Measurements from ENCODE around the gene MCIDAS. TPM values are rescaled to one million over a fixed set of nuclear protein-coding genes. Genes with fewer than 3 reads are reported as not detected.

The MCIDAS gene
- total RNA-seq, 1 experiment from 2014 or later: 1.6 TPM

DNA sequence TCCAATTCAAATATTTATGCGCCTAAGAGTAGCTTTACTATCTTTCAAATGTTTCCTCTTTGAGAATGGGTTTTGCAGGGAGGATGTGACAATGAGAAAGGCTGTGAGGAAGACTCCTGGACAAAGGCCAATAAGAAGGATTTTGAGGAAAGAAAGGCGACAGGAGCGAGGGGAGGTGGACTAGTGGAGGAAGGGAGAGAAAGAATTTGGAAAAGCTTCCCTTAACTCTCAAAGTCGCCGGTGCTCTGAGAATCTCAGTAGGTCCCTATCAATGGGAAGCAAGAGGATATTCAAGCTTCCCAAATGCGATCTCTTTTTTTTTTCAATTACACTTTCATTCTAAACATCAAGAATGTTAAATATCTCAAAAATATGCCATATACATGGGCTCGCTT is 51.3 kb downstream of the MCIDAS start:
- H3K4me3 ChIP-seq (ENCODE audit: low read length): peak overlapping the region; percentile 73
- intact Hi-C loops (cut with micrococcal nuclease): no loop called here
- no peaks in the 10 kb centered on the region for H4K20me1 ChIP-seq (ENCODE audit: low read length)
- no peaks in the 10 kb centered on the region for H3K9me3 ChIP-seq (ENCODE audit: low read length)
- peaks cover 17% of the 10 kb centered on the region for H3K4me1 ChIP-seq (ENCODE audit: insufficient read depth, low read length)
- ATAC-seq (no peak), DNase-seq (no peak)
- H3K9ac ChIP-seq (ENCODE audit: low read length): no peak overlapping the region
- H3K79me2 ChIP-seq (ENCODE audit: low read length): no peaks in the 10 kb centered on the region
- H3F3A ChIP-seq (ENCODE audit: low read length, unreplicated experiment): no peaks in the 10 kb centered on the region
- peak overlapping the region; percentile 89 for H3K4me2 ChIP-seq (ENCODE audit: low read length)
- H3K27ac ChIP-seq (ENCODE audit: low read length): no peak overlapping the region
- H2AFZ ChIP-seq (ENCODE audit: low read length): peak overlapping the region; percentile 87
- ChIA-PET POLR2A (ENCODE audit: unreplicated experiment) (no interaction called here), CTCF (no interaction called here)
- no TSS peak for BruUV-seq (replicated peaks)
- H3K9me2 ChIP-seq (replicated peaks; ENCODE audit: low read length): no peaks in the 10 kb centered on the region
- no peaks in the 10 kb centered on the region for H3K36me3 ChIP-seq (ENCODE audit: low read depth, low read length)
- TF ChIP-seq EZH2phosphoT487 (IDR thresholded peaks at IDR 0.05; ENCODE audit: borderline replicate concordance, low read length) (no peak), EZH2 (IDR thresholded peaks at IDR 0.05; ENCODE audit: low read length, unreplicated experiment) (no peak)
- TF ChIP-seq, protein P1, sequence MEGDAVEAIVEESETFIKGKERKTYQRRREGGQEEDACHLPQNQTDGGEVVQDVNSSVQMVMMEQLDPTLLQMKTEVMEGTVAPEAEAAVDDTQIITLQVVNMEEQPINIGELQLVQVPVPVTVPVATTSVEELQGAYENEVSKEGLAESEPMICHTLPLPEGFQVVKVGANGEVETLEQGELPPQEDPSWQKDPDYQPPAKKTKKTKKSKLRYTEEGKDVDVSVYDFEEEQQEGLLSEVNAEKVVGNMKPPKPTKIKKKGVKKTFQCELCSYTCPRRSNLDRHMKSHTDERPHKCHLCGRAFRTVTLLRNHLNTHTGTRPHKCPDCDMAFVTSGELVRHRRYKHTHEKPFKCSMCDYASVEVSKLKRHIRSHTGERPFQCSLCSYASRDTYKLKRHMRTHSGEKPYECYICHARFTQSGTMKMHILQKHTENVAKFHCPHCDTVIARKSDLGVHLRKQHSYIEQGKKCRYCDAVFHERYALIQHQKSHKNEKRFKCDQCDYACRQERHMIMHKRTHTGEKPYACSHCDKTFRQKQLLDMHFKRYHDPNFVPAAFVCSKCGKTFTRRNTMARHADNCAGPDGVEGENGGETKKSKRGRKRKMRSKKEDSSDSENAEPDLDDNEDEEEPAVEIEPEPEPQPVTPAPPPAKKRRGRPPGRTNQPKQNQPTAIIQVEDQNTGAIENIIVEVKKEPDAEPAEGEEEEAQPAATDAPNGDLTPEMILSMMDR (conservative IDR thresholded peaks at IDR 0.05; ENCODE audit: low read depth, low read length): no peak
- H3K27me3 ChIP-seq (ENCODE audit: low read length): no peaks in the 10 kb centered on the region

DNA sequence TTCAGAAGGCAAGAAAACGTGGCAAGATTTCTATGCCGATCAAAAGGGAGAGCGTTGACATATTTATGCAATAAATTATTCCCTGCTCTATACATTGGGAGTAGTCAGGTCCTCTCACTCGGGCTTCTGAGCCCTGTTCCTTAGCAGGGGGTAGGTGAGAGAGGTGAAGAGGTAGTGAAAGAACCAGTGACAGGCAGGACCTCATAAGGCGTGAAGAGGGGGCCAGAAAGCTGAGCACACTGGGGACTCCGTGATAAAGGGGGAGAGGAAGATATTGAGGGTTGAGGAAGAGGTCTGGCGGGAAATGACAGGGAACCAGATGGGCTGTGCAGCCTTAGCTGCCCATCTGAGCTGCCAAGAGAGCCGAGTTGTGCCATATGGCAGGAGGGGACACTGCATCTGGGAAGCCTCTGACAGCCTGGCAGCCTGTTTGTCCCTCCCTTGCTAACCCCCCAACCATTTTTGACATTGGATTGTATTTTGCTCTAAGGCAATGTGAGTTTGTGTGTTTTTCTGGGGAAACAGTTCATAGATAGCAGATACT is 53.4 kb downstream of the MCIDAS start:
- H3K27me3 ChIP-seq (ENCODE audit: low read length): no peaks in the 10 kb centered on the region
- TF ChIP-seq, protein P1 (conservative IDR thresholded peaks at IDR 0.05; ENCODE audit: low read depth, low read length): no peak
- TF ChIP-seq EZH2phosphoT487 (IDR thresholded peaks at IDR 0.05; ENCODE audit: borderline replicate concordance, low read length): no peak
- peak overlapping the region; percentile 29; the same call in 1 of the 2 replicates for H3K9ac ChIP-seq (ENCODE audit: low read length)
- no peak overlapping the region for H3K27ac ChIP-seq (ENCODE audit: low read length)
- ATAC-seq (peak; percentile 2), DNase-seq (no peak)
- peak overlapping the region; percentile 69 for H3K4me3 ChIP-seq (ENCODE audit: low read length)
- no TSS peak for BruUV-seq (replicated peaks)
- POLR2A ChIA-PET (ENCODE audit: unreplicated experiment): no interaction called here
- H3K4me2 ChIP-seq (ENCODE audit: low read length): peak overlapping the region; percentile 94
- H2AFZ ChIP-seq (ENCODE audit: low read length): peak overlapping the region; percentile 86
- H3K9me3 ChIP-seq (ENCODE audit: low read length): no peaks in the 10 kb centered on the region
- CTCF ChIA-PET: interaction anchor here (0.7 kb wide), 1 partner anchor 61 kb away, joined by 4 read pairs; no protein-coding TSS in a partner anchor
- H3F3A ChIP-seq (ENCODE audit: low read length, unreplicated experiment): no peaks in the 10 kb centered on the region
- H3K9me2 ChIP-seq (replicated peaks; ENCODE audit: low read length): no peaks in the 10 kb centered on the region
- no peaks in the 10 kb centered on the region for H3K36me3 ChIP-seq (ENCODE audit: low read depth, low read length)
- intact Hi-C loops (cut with micrococcal nuclease): loop anchor here (2.0 to 5.0 kb wide), 2 partner anchors 59 to 519 kb away; partner anchors contain the start of gene CCNO
- H4K20me1 ChIP-seq (ENCODE audit: low read length): no peaks in the 10 kb centered on the region
- peaks cover 17% of the 10 kb centered on the region for H3K4me1 ChIP-seq (ENCODE audit: insufficient read depth, low read length)
- H3K79me2 ChIP-seq (ENCODE audit: low read length): no peaks in the 10 kb centered on the region

DNA sequence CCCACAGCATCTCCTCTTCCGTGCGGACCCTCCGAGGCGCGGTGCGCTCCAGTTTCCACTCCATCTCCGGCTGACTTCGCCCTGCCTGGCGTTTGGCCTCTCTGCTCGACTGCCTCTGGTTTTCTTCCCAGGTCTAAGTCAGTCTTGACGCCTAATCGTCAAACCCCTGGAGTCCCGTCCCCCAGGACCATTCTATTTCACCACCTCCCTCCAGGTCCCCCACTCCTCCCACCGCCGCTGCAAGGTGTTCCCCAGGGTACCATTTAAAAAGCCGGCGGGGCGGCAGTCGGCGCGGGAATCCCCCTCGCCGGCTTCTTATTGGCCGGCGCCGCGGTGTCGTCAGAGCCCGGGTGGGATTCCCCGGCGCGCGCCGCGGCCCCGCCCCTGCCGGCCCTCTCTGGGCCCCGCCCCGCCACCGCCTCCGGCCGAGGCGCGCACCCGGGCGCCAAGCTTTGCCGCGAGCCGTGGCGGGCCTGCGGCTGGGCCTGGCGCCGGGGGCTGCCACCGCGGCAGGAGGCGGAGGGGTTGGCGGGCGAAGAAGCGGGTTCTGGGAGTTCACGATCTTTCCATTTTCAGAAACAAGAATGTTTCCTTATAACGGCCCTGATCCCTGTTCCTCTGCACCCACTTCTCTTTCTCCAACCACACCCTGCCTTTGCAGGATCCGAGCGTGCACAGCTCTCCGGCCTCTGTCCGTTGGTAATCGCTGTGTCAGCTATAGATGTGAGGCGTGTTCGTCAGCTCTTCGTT is 54.0 kb downstream of the MCIDAS start, which contains the start of gene CDC20B:
Gene CDC20B, minus strand, starts transcription at position 241 of the 750 bp plus-strand sequence. Its CDS starts 177 bp downstream, at position 64.
- Histone ChIP-seq H3K36me3 (ENCODE audit: low read depth, low read length) (no peaks in the 10 kb centered on the region), H3K9me3 (ENCODE audit: low read length) (no peaks in the 10 kb centered on the region), H3K4me2 (ENCODE audit: low read length) (peak within 1 kb of the TSS; percentile 94), H3K4me1 (ENCODE audit: insufficient read depth, low read length) (peaks cover 17% of the 10 kb centered on the region), H4K20me1 (ENCODE audit: low read length) (no peaks in the 10 kb centered on the region), H3K9ac (ENCODE audit: low read length) (peak within 1 kb of the TSS; percentile 29; the same call in 1 of the 2 replicates), H3K79me2 (ENCODE audit: low read length) (no peaks in the 10 kb centered on the region), H3K27me3 (ENCODE audit: low read length) (no peaks in the 10 kb centered on the region), H3F3A (ENCODE audit: low read length, unreplicated experiment) (no peaks in the 10 kb centered on the region), H2AFZ (ENCODE audit: low read length) (peak within 1 kb of the TSS; percentile 93), H3K27ac (ENCODE audit: low read length) (no peak within 1 kb of the TSS), H3K9me2 (replicated peaks; ENCODE audit: low read length) (no peaks in the 10 kb centered on the region), H3K4me3 (ENCODE audit: low read length) (peak within 1 kb of the TSS; percentile 74)
- DNase-seq (peak; percentile 70), ATAC-seq (peak; percentile 69)
- ChIA-PET POLR2A (ENCODE audit: unreplicated experiment) (no interaction called here), CTCF (interaction anchor here (0.7 kb wide), 1 partner anchor 61 kb away, joined by 4 read pairs; no protein-coding TSS in a partner anchor)
- intact Hi-C loops (cut with micrococcal nuclease): loop anchor here (2.0 to 5.0 kb wide), 2 partner anchors 60 to 519 kb away; partner anchors contain the start of gene CCNO
- BruUV-seq (replicated peaks): no TSS peak
- TF ChIP-seq EZH2phosphoT487 (IDR thresholded peaks at IDR 0.05; ENCODE audit: borderline replicate concordance, low read length) (no peak), EZH2 (IDR thresholded peaks at IDR 0.05; ENCODE audit: low read length, unreplicated experiment) (no peak)
- TF ChIP-seq, protein P1 (conservative IDR thresholded peaks at IDR 0.05; ENCODE audit: low read depth, low read length): no peak
